GM12878 (cell line): ENCODE results near the gene CCL23. TPM values are rescaled to one million over a fixed set of nuclear protein-coding genes. Genes with fewer than 3 reads are reported as not detected.

Experiments
- ATAC-seq: fragments of 200-7000 bp; cut with Tn5 transposase; 3 replicates; pipeline ENCODE4 v1.9.1; 2020; ENCODE audit warnings: mild to moderate bottlenecking, moderate library complexity
- BruUV-seq: library from RNA; stranded (reverse); fragments of 400-500 nt; replicated peaks from 2 replicates; lab custom pipeline; 2021; lab: Mats Ljungman, UMichigan
- CTCF ChIA-PET: fragments of 300-600 bp; sonication (Branson Sonifier 250); formaldehyde crosslinking; extraction: SDS; loops from one replicate; lab custom pipeline; 2021; ENCODE audit warnings: inconsistent platforms; lab: Yijun Ruan, JAX
- POLR2A ChIA-PET: fragments of 350-600 bp; formaldehyde crosslinking; extraction: SDS; loops from one replicate; lab custom pipeline; 2021; ENCODE audit warnings: inconsistent platforms; lab: Charles Lee
- RAD21 ChIA-PET: fragments of 300-600 bp; sonication (Branson Sonifier 250); formaldehyde crosslinking; loops from one replicate; lab custom pipeline; 2023; ENCODE audit warnings: antibody characterized with exemption; ENCODE audit not compliant: unreplicated experiment; lab: Charles Lee
- SMC1A ChIA-PET: fragments of 300-600 bp; sonication (Branson Sonifier 250); formaldehyde crosslinking; loops from one replicate; lab custom pipeline; 2023; ENCODE audit not compliant: unreplicated experiment, uncharacterized antibody; lab: Charles Lee
- DNase-seq: peaks from one replicate; pipeline ENCODE4 v3.0.0-alpha.2; 2011; ENCODE audit warnings: low read depth, low spot score
- FAIRE-seq: peaks from 3 replicates; lab custom pipeline; 2011; peaks lifted over from hg19 to GRCh38; lab: Jason Lieb, UNC
- H2AFZ ChIP-seq: 2 replicates; pipeline ENCODE4 v1.6.0; 2011; ENCODE audit warnings: low read depth, low read length, control low read depth; ENCODE audit not compliant: control insufficient read depth
- H3K27ac ChIP-seq: 2 replicates; pipeline ENCODE4 v1.5.1; 2011; ENCODE audit warnings: control low read depth; ENCODE audit not compliant: control insufficient read depth, insufficient read depth
- H3K27me3 ChIP-seq, 2 experiments: replicated peaks in 1 of 2; 2 replicates each; pipeline versions ENCODE4 v1.6.0 to v1.6.1; 2011; ENCODE audit warnings: low read length in 1 of 2; ENCODE audit not compliant: control insufficient read depth in 2 of 2, insufficient read depth in 2 of 2
- H3K36me3 ChIP-seq, 2 experiments: 2 replicates each; pipeline ENCODE4 v1.5.1; 2011; ENCODE audit warnings: low read length in 1 of 2; ENCODE audit not compliant: control insufficient read depth in 2 of 2, insufficient read depth in 2 of 2
- H3K4me1 ChIP-seq: 2 replicates; pipeline ENCODE4 v1.6.1; 2011; ENCODE audit warnings: mild to moderate bottlenecking, low read length, moderate library complexity, mixed read lengths; ENCODE audit not compliant: control insufficient read depth, insufficient read depth
- H3K4me2 ChIP-seq: 2 replicates; pipeline ENCODE4 v1.6.0; 2011; ENCODE audit warnings: control low read depth; ENCODE audit not compliant: control insufficient read depth, insufficient read depth
- H3K4me3 ChIP-seq: fragments of 200-600 bp; sonication (generic); 2 replicates; pipeline ENCODE4 v1.5.1; 2016
- H3K79me2 ChIP-seq: 2 replicates; pipeline ENCODE4 v1.6.0; 2011; ENCODE audit warnings: low read length; ENCODE audit not compliant: control insufficient read depth, insufficient read depth
- H3K9ac ChIP-seq: 2 replicates; pipeline ENCODE4 v1.8.0; 2011; ENCODE audit warnings: low read length, control low read depth, mixed read lengths; ENCODE audit not compliant: control insufficient read depth, insufficient read depth
- H3K9me3 ChIP-seq: replicated peaks from 3 replicates; pipeline ENCODE4 v1.5.1; 2011; ENCODE audit warnings: mild to moderate bottlenecking, low read length; ENCODE audit not compliant: control insufficient read depth, insufficient read depth
- H4K20me1 ChIP-seq: 2 replicates; pipeline ENCODE4 v1.6.0; 2011; ENCODE audit not compliant: control insufficient read depth, insufficient read depth
- CREB1 ChIP-seq: IDR thresholded peaks from 2 replicates; pipeline ENCODE4 v1.6.1; 2012; ENCODE audit warnings: low read depth, mild to moderate bottlenecking, inconsistent platforms
- MTA3 ChIP-seq: IDR thresholded peaks from 2 replicates; pipeline ENCODE4 v1.6.1; 2012; ENCODE audit warnings: low read length, inconsistent platforms, borderline replicate concordance
- NR2F1 ChIP-seq: fragments of 450-650 bp; conservative IDR thresholded peaks from 2 replicates; pipeline ENCODE4 v1.6.1; 2017; ENCODE audit warnings: mild to moderate bottlenecking
- NRF1 ChIP-seq: conservative IDR thresholded peaks from 2 replicates; pipeline ENCODE4 v1.6.1; 2011; ENCODE audit warnings: mild to moderate bottlenecking, low read depth, low read length, improper control_type of control experiment
- PAX8 ChIP-seq: fragments of 450-650 bp; IDR thresholded peaks from 2 replicates; pipeline ENCODE4 v1.6.1; 2017; ENCODE audit warnings: mild to moderate bottlenecking, moderate library complexity
- SMARCA5 ChIP-seq: fragments of 450-650 bp; IDR thresholded peaks from 2 replicates; pipeline ENCODE4 v1.6.1; 2017; ENCODE audit warnings: mild to moderate bottlenecking
- WRNIP1 ChIP-seq: IDR thresholded peaks from 2 replicates; pipeline ENCODE4 v1.6.1; 2011; ENCODE audit warnings: low read depth, low read length, improper control_type of control experiment, borderline replicate concordance
- ZNF274 ChIP-seq: IDR thresholded peaks from one replicate; pipeline ENCODE4 v1.8.0; 2011; ENCODE audit not compliant: insufficient read length, insufficient read depth
- WGBS: methylation state at CpG from one replicate; pipeline ENCODE4 v1.1.6; 2016; ENCODE audit warnings: low lambda C conversion rate; ENCODE audit not compliant: insufficient replicate concordance, insufficient coverage; ENCODE audit errors: missing lambda C conversion rate; 5-methylcytosine and 5-hydroxymethylcytosine counted together
- in situ Hi-C: fragments of 300-500 bp; cut with MboI; formaldehyde crosslinking; loops from 9 replicates; pipeline ENCODE4 v1.14.3; 2018; ENCODE audit warnings: mixed read lengths
- intact Hi-C: fragments of 100-400 bp; cut with micrococcal nuclease; formaldehyde crosslinking; loops from one replicate; pipeline ENCODE4 v1.14.2; 2022; ENCODE audit not compliant: unreplicated experiment
- polyA plus RNA-seq, 11 experiments: library from polyadenylated mRNA; depleted of rRNA in 4 of 11; unstranded in 6 of 11; stranded (reverse) in 5 of 11; fragments of >200 nt; fragmentation: Nextera tagmentation in 4 of 11; fragmentation: Illumina TruSeq in 1 of 11; extraction: Ambion mirVana in 4 of 11; extraction: Trizol in 1 of 11; gene quantifications; 1 replicate in 1 of 11; 2 replicates in 10 of 11; pipeline versions ENCODE4 v1.2.1 to v1.2.3, GENCODE V29; 2011 to 2016; ENCODE audit warnings: inconsistent platforms in 2 of 11, missing spikeins in 2 of 11, low read depth in 1 of 11
- total RNA-seq, 4 experiments: library from RNA; depleted of rRNA in 3 of 4; stranded (reverse); fragments of >200 nt in 3 of 4; fragmentation: Illumina TruSeq in 1 of 4; extraction: Trizol in 1 of 4; gene quantifications; 2 replicates each; pipeline versions ENCODE4 v1.2.1 to v1.2.3, GENCODE V29; 2013 to 2021
- TF ChIP-seq, protein P1 (sequence below): fragments of 450-650 bp; IDR thresholded peaks from 2 replicates; pipeline ENCODE4 v1.6.1; 2016; ENCODE audit warnings: mild to moderate bottlenecking
- TF ChIP-seq, protein P2 (sequence below): fragments of 450-650 bp; IDR thresholded peaks from 2 replicates; pipeline ENCODE4 v1.6.1; 2016; ENCODE audit warnings: mild to moderate bottlenecking

The CCL23 gene
- total and polyA plus RNA-seq, 10 of the 15 experiments (the other 5 are each of a cell fraction or from before 2014, with no cell fraction given), result 0.15 to 0.62 (median 0.41) TPM; not detected in 6

DNA sequence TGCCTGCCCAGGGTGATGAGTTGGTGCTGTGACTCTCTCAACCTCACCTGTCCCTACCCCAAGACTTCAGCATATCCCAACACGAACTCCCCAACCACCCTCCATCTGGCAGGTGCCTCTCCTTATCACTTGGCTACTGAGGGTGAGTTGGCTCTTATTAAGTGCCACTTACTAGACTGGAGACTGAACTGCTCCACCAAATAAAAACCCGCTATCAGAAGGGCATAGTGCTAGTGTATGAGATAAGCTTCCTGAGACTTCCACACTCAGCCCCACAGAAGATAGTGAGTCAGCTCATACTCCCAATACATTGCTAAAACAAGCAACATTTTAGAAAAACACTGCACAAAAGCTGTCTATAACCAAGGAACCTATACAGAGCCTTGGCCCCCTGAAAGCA is 30.3 kb upstream of the CCL23 start:
- FAIRE-seq, result no peak

More for the DNA sequence above, 30.3 kb upstream of the CCL23 start:
- Histone ChIP-seq H3K27ac (no peak overlapping the region), H3K4me1 (no peaks in the 10 kb centered on the region), H3K36me3 (no peaks in the 10 kb centered on the region), H3K79me2 (no peaks in the 10 kb centered on the region), H3K4me2 (no peak overlapping the region), H3K27me3 (no peaks in the 10 kb centered on the region), H2AFZ (no peak overlapping the region), H3K9me3 (peaks cover 2% of the 10 kb centered on the region; the same call in 2 of the 3 replicates), H3K4me3 (no peak overlapping the region), H4K20me1 (no peaks in the 10 kb centered on the region), H3K9ac (no peak overlapping the region)
- POLR2A ChIA-PET, result no interaction called here
- no peak for DNase-seq
- RAD21 ChIA-PET, result no interaction called here
- intact Hi-C loops, result no loop called here
- WGBS, result 12% methylated on average over 2 of the region's 2 CpGs
- no peak for TF ChIP-seq ZNF274
- TF ChIP-seq CREB1, result no peak
- TF ChIP-seq PAX8, result no peak
- TF ChIP-seq, protein P1, sequence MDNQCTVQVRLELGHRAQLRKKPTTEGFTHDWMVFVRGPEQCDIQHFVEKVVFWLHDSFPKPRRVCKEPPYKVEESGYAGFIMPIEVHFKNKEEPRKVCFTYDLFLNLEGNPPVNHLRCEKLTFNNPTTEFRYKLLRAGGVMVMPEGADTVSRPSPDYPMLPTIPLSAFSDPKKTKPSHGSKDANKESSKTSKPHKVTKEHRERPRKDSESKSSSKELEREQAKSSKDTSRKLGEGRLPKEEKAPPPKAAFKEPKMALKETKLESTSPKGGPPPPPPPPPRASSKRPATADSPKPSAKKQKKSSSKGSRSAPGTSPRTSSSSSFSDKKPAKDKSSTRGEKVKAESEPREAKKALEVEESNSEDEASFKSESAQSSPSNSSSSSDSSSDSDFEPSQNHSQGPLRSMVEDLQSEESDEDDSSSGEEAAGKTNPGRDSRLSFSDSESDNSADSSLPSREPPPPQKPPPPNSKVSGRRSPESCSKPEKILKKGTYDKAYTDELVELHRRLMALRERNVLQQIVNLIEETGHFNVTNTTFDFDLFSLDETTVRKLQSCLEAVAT, result no peak
- TF ChIP-seq, protein P2, sequence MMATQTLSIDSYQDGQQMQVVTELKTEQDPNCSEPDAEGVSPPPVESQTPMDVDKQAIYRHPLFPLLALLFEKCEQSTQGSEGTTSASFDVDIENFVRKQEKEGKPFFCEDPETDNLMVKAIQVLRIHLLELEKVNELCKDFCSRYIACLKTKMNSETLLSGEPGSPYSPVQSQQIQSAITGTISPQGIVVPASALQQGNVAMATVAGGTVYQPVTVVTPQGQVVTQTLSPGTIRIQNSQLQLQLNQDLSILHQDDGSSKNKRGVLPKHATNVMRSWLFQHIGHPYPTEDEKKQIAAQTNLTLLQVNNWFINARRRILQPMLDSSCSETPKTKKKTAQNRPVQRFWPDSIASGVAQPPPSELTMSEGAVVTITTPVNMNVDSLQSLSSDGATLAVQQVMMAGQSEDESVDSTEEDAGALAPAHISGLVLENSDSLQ, result no peak
- no peak for TF ChIP-seq NR2F1
- no peak for TF ChIP-seq NRF1
- TF ChIP-seq MTA3, result no peak
- no peak for TF ChIP-seq SMARCA5
- TF ChIP-seq WRNIP1, result no peak
- ATAC-seq, result no peak
- CTCF ChIA-PET, result interaction anchor here (1.5 kb wide), 1 partner anchor 101 kb away, joined by 3 read pairs; no protein-coding TSS in a partner anchor
- SMC1A ChIA-PET, result interaction anchor here (0.9 to 1.4 kb wide), 3 partner anchors 10 to 20 kb away, joined by 3 to 4 read pairs (median 4); partner anchors contain the start of gene CCL18
- no TSS peak for BruUV-seq
- in situ Hi-C loops, result no loop called here
